Measurements from ENCODE around the gene GUSB.

GUSB gene

GRCh38 chr7:65938336-65938895 is 43.6 kb downstream of the GUSB start:
- no peak overlapping the region for H3K27ac ChIP-seq
- DNase-seq (ENCODE audit: low read depth, low spot score) = no peak

- DNase-seq (ENCODE audit: low read depth, low spot score) = no peak
These were observed 44.7 kb downstream of the GUSB start for GRCh38 chr7:65937296-65937695.

GRCh38 chr7:65931685-65932084 is 50.3 kb downstream of the GUSB start:
- H3K27ac ChIP-seq = no peak overlapping the region
- no peak for DNase-seq (ENCODE audit: low read depth, low spot score)

More at GRCh38 chr7:65937296-65937695, 44.7 kb downstream of the GUSB start:
- H3K27ac ChIP-seq = no peak overlapping the region

- no peak overlapping the region for H3K27ac ChIP-seq
- DNase-seq (ENCODE audit: low read depth, low spot score) = no peak
These were observed 54.2 kb downstream of the GUSB start for GRCh38 chr7:65927489-65928448.

GRCh38 chr7:65926588-65926987 is 55.4 kb downstream of the GUSB start:
- no peak overlapping the region for H3K27ac ChIP-seq
- DNase-seq (ENCODE audit: low read depth, low spot score) = no peak

GRCh38 chr7:65925040-65925439 is 57.0 kb downstream of the GUSB start:
- H3K27ac ChIP-seq = no peak overlapping the region
- DNase-seq (ENCODE audit: low read depth, low spot score) = no peak

GRCh38 chr7:65924193-65924592 is 57.8 kb downstream of the GUSB start:
- no peak overlapping the region for H3K27ac ChIP-seq
- DNase-seq (ENCODE audit: low read depth, low spot score) = no peak

- DNase-seq (ENCODE audit: low read depth, low spot score) = no peak
These were observed 58.7 kb downstream of the GUSB start for GRCh38 chr7:65923316-65923715.

GRCh38 chr7:65915921-65916657 is 65.9 kb downstream of the GUSB start:
- no peak for DNase-seq (ENCODE audit: low read depth, low spot score)
- no peak overlapping the region for H3K27ac ChIP-seq

More at GRCh38 chr7:65923316-65923715, 58.7 kb downstream of the GUSB start:
- no peak overlapping the region for H3K27ac ChIP-seq

GRCh38 chr7:65912237-65912636 is 69.8 kb downstream of the GUSB start:
- no peak overlapping the region for H3K27ac ChIP-seq
- DNase-seq (ENCODE audit: low read depth, low spot score) = no peak

Data from epithelial cell of prostate (primary cell).